ENCODE measurements around the gene BMPR1B. TPM values are rescaled to one million over a fixed set of nuclear protein-coding genes. Genes with fewer than 3 reads are reported as not detected.
A peak's percentile ranks its signal among the peaks of the same experiment; 100 is the strongest.

Gene BMPR1B
- total RNA-seq, 2 experiments from 2014 or later, result not detected

GRCh38 chr4:95108883-95109421, 351.2 kb downstream of the BMPR1B start:
- H3K9me3 Mint-ChIP-seq, result no peaks in the 10 kb centered on the region
- POLR2A ChIA-PET, result no interaction called here
- TF ChIP-seq, protein P1, sequence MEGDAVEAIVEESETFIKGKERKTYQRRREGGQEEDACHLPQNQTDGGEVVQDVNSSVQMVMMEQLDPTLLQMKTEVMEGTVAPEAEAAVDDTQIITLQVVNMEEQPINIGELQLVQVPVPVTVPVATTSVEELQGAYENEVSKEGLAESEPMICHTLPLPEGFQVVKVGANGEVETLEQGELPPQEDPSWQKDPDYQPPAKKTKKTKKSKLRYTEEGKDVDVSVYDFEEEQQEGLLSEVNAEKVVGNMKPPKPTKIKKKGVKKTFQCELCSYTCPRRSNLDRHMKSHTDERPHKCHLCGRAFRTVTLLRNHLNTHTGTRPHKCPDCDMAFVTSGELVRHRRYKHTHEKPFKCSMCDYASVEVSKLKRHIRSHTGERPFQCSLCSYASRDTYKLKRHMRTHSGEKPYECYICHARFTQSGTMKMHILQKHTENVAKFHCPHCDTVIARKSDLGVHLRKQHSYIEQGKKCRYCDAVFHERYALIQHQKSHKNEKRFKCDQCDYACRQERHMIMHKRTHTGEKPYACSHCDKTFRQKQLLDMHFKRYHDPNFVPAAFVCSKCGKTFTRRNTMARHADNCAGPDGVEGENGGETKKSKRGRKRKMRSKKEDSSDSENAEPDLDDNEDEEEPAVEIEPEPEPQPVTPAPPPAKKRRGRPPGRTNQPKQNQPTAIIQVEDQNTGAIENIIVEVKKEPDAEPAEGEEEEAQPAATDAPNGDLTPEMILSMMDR (IDR thresholded peaks at IDR 0.05), result no peak
- ATAC-seq (no peak), DNase-seq (no peak)
- no peaks in the 10 kb centered on the region for H3K4me1 Mint-ChIP-seq (ENCODE audit: low read depth)
- CTCF ChIA-PET, result no interaction called here
- H3K4me3 Mint-ChIP-seq, result no peak overlapping the region
- no peak overlapping the region for H3K27ac Mint-ChIP-seq
- intact Hi-C loops (cut with micrococcal nuclease), result no loop called here
- no peaks in the 10 kb centered on the region for H3K36me3 Mint-ChIP-seq (ENCODE audit: low read depth)
- no peaks in the 10 kb centered on the region for H3K27me3 Mint-ChIP-seq

DNA sequence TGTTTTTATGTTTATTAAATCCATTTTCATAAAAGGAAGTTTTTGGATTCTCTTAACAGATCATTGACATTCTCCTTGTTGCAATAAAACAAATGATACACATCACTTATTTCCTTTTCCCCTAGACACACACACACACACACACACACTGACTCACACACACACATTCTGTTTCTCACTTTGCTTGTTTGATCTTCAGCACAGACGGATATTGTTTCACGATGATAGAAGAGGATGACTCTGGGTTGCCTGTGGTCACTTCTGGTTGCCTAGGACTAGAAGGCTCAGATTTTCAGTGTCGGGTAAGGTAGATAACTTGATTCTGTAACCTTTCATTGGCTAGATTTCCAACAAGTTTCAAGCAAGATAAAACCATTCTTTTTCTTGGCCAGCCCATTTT, 356.8 kb downstream of the BMPR1B start:
- Mint-ChIP-seq H3K4me1 (ENCODE audit: low read depth) (no peaks in the 10 kb centered on the region), H3K27me3 (no peaks in the 10 kb centered on the region), H3K36me3 (ENCODE audit: low read depth) (no peaks in the 10 kb centered on the region), H3K4me3 (no peak overlapping the region), H3K9me3 (no peaks in the 10 kb centered on the region), H3K27ac (no peak overlapping the region)
- intact Hi-C loops (cut with micrococcal nuclease), result no loop called here
- DNase-seq (peak; percentile 7), ATAC-seq (no peak)
- TF ChIP-seq, protein P1 (IDR thresholded peaks at IDR 0.05), result no peak
- ChIA-PET POLR2A (no interaction called here), CTCF (interaction anchor here (1.1 kb wide), 1 partner anchor 10 kb away, joined by 3 read pairs; no protein-coding TSS in a partner anchor)

DNA sequence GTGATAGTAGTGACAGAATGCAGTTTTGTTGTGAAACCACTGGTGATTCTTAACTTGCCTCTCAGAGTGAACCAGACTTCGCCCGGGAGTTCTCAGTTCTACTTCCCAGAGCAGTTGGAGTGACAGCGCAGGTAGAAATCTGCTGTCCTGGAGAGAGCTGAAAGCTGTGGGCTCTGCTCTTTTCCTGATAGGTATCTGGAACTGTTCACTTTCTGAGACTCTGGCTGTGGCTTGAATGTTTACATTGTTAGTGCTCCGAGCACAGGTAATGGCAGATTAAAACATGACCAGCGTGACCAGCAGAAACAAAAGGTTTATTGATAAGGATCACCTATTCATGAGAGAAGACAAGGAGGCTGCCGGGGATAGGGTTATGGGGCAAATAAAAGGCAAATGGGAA, 360.7 kb downstream of the BMPR1B start:
- ChIA-PET CTCF (no interaction called here), POLR2A (interaction anchor here (0.6 kb wide), 1 partner anchor 9 kb away, joined by 3 read pairs; no protein-coding TSS in a partner anchor)
- no peaks in the 10 kb centered on the region for H3K27me3 Mint-ChIP-seq
- H3K9me3 Mint-ChIP-seq, result no peaks in the 10 kb centered on the region
- no peaks in the 10 kb centered on the region for H3K4me1 Mint-ChIP-seq (ENCODE audit: low read depth)
- ATAC-seq, result no peak
- no peak for DNase-seq
- TF ChIP-seq, protein P1 (IDR thresholded peaks at IDR 0.05), result no peak
- H3K27ac Mint-ChIP-seq, result no peak overlapping the region
- no peak overlapping the region for H3K4me3 Mint-ChIP-seq
- intact Hi-C loops (cut with micrococcal nuclease), result no loop called here
- H3K36me3 Mint-ChIP-seq (ENCODE audit: low read depth), result no peaks in the 10 kb centered on the region

GRCh38 chr4:95120456-95120855, 362.7 kb downstream of the BMPR1B start:
- Mint-ChIP-seq H3K36me3 (ENCODE audit: low read depth) (no peaks in the 10 kb centered on the region), H3K27ac (no peak overlapping the region), H3K4me1 (ENCODE audit: low read depth) (no peaks in the 10 kb centered on the region), H3K4me3 (no peak overlapping the region), H3K9me3 (no peaks in the 10 kb centered on the region), H3K27me3 (peaks cover 2% of the 10 kb centered on the region)
- intact Hi-C loops (cut with micrococcal nuclease), result loop anchor here (10.0 kb wide), 1 partner anchor 496 kb away; no protein-coding TSS in a partner anchor
- ChIA-PET POLR2A (no interaction called here), CTCF (no interaction called here)
- no peak for DNase-seq
- ATAC-seq, result no peak
- TF ChIP-seq, protein P1 (IDR thresholded peaks at IDR 0.05), result no peak

- TF ChIP-seq, protein P1 (IDR thresholded peaks at IDR 0.05), result no peak
- no peaks in the 10 kb centered on the region for H3K4me1 Mint-ChIP-seq (ENCODE audit: low read depth)
- H3K27me3 Mint-ChIP-seq, result peaks cover 2% of the 10 kb centered on the region
- no peaks in the 10 kb centered on the region for H3K9me3 Mint-ChIP-seq
- POLR2A ChIA-PET, result no interaction called here
- no peaks in the 10 kb centered on the region for H3K36me3 Mint-ChIP-seq (ENCODE audit: low read depth)
- no peak overlapping the region for H3K4me3 Mint-ChIP-seq
- intact Hi-C loops (cut with micrococcal nuclease), result loop anchor here (10.0 kb wide), 1 partner anchor 497 kb away; no protein-coding TSS in a partner anchor
- CTCF ChIA-PET, result no interaction called here
- DNase-seq, result no peak
- no peak for ATAC-seq
- no peak overlapping the region for H3K27ac Mint-ChIP-seq
These were observed 364.2 kb downstream of the BMPR1B start for GRCh38 chr4:95122001-95122400.
